GM19239 (cell line): Measurements from ENCODE around the gene GCH1.
"Not testable (repeated sequence)": the region's sequence is repeated elsewhere in the genome, so short reads cannot be mapped to it uniquely, and the experiment has no call there.

Experiments
- DNase-seq: peaks from one replicate; pipeline ENCODE4 v3.0.0; 2011; ENCODE audit warnings: low spot score; ENCODE audit not compliant: insufficient read length
- FAIRE-seq: peaks from 2 replicates; lab custom pipeline; 2011; peaks lifted over from hg19 to GRCh38; lab: Jason Lieb, UNC

The GCH1 gene

DNA sequence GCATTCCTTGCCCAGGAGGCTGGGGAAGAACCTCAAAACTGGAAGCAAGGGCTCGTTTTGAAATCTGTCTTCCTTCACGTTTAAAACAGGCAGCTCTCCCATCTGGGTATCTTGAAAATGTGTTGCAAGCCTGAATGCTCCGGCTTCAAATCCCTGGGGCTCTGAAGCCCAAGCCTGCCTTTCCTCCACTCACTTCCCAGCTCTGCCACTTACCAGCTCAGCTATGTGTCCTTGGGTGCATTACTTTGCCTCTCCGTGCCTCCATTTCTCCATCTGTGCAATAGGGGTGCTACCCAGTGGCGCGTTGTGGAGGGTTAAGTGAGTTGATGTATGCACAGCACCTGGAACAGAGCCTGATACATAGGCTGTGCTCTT lies 97.6 kb downstream of the GCH1 start:
- FAIRE-seq: no peak
- no peak for DNase-seq

GRCh38 chr14:54804538-54805041 lies 98.0 kb downstream of the GCH1 start:
- no peak for FAIRE-seq
- DNase-seq: no peak

- DNase-seq: no peak
Observed at GRCh38 chr14:54803926-54804537, 98.6 kb downstream of the GCH1 start.

DNA sequence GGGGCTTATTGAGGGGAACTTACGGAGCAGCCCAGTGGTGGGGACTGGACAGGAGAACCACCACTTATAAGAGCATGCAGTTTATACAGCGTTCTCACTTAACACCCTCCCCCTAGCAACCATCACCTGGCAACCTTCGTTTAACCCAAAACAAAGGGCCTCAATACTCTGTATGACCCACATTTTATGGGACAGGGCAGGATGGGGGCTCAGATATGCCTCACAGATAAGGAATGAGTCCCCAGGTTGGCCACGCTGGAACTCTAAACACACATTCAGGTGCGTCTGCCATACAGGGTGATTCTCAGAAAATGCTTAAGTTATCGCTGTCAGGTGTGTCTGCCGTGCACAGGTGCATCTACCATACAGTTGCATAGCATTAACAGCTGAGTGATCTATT lies 99.2 kb downstream of the GCH1 start:
- FAIRE-seq: no peak
- no peak for DNase-seq

More at GRCh38 chr14:54803926-54804537, 98.6 kb downstream of the GCH1 start:
- no peak for FAIRE-seq

DNA sequence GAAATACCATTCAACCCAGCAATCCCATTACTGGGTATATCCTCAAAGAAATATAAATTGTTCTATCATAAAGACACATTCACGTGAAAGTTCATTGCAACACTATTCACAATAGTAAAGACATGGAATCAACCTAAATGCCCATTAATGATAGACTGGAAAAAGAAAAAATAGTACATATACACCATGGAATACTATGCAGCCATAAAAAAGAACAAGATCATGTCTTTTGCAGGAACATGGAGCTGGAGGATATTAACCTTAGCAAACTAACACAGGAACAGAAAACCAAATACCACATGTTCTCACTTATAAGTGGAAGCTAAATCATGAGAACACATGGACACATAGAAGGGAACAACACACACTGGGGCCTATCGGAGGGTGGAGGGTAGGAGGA lies 101.1 kb downstream of the GCH1 start:
- FAIRE-seq: not testable (repeated sequence)

GRCh38 chr14:54798465-54799124 lies 104.0 kb downstream of the GCH1 start:
- DNase-seq (no peak), FAIRE-seq (no peak)

More for the DNA sequence above, 101.1 kb downstream of the GCH1 start:
- DNase-seq: not testable (repeated sequence)

DNA sequence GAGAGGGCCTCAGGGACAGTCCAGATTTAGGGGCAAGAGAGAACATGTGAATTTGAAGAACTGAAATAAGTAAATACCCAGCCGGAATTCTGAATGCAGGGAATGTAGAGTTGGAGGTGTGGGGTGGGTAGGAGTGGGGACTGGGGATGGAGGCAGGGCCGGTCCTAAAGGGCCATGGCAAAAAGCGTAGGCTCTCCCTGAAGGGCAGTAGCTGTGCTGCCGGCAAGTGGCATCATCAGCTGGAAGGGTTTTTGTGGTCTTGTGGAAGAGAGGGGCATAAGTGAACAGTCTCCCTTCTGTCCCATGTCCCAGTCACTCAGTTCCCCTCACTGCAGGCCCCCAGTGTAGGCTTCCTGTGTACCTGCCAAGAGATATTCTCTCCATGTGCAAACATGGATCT lies 104.6 kb downstream of the GCH1 start:
- no peak for FAIRE-seq

DNA sequence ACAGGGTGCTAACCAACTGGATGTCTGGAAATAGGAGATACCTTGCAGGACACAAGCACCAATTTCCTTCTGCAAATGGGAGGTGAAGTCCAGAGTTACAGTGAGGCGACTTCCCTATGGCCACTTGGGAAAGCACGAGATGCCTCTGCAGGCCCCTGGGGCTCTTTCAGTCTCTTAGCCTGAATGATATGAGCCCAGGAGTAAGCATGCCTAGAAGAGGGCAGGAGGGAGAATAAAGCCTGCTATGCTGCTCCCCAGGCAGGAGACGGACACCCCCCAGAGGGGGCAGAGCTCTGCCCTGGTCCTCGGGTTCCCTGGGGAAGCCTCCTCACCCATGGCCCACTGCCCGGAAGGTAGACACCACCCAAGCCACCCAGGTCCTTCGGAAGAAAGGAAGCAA lies 105.1 kb downstream of the GCH1 start:
- FAIRE-seq (no peak), DNase-seq (no peak)

More for the DNA sequence above, 104.6 kb downstream of the GCH1 start:
- no peak for DNase-seq

DNA sequence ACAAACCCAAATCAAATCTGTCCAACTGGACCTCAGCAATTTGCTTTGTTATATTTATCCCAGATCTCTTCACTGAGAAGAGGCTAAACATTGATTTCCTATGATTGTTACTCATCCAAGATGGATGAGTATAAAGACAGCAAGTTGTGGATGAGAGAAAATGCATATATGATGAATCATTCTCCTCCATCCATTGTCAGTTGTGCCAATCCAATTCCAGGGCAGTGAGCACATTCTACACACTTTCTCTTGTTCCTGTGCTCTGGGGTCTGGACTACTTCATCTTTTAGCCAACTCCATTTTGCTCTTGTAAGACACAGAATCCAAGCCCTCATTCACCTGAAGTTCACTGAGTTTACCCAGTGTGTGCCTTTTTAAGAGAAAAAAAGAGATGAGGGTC lies 105.7 kb downstream of the GCH1 start:
- FAIRE-seq: no peak
- DNase-seq: no peak

- FAIRE-seq (no peak), DNase-seq (no peak)
Observed at GRCh38 chr14:54794796-54795195, 107.8 kb downstream of the GCH1 start.

- DNase-seq (no peak), FAIRE-seq (no peak)
Observed at GRCh38 chr14:54794159-54794558, 108.5 kb downstream of the GCH1 start.

GRCh38 chr14:54792288-54792687 lies 110.3 kb downstream of the GCH1 start:
- no peak for FAIRE-seq
- DNase-seq: no peak
